Neural cell (in vitro differentiated cells): ENCODE data around the gene DYDC2. TPM values are rescaled to one million over a fixed set of nuclear protein-coding genes. Genes with fewer than 3 reads are reported as not detected.

ENCODE experiments used
- H2AFZ ChIP-seq: fragments of 200-600, 300-800 bp; sonication (generic), shearing (Covaris generic); 2 replicates; pipeline ENCODE4 v1.6.0; 2014; ENCODE audit warnings: low read depth, mild to moderate bottlenecking, antibody characterized with exemption, low read length, moderate library complexity
- H3F3A ChIP-seq: fragments of 200-600 bp; shearing (Covaris generic); 2 replicates; pipeline ENCODE4 v1.6.1; 2016; ENCODE audit warnings: mild to moderate bottlenecking, moderate library complexity, mixed read lengths, antibody characterized with exemption, low read length; ENCODE audit not compliant: insufficient read depth, poor library complexity, severe bottlenecking
- H3K27ac ChIP-seq: fragments of 200-600, 300-800 bp; sonication (generic), shearing (Covaris generic); 2 replicates; pipeline ENCODE4 v1.5.1; 2014; ENCODE audit warnings: mild to moderate bottlenecking, low read length, moderate library complexity
- H3K27me3 ChIP-seq: fragments of 300-800, 200-600 bp; sonication (generic), shearing (Covaris generic); 2 replicates; pipeline ENCODE4 v1.6.0; 2014; ENCODE audit warnings: mild to moderate bottlenecking, low read depth, low read length, moderate library complexity; ENCODE audit not compliant: insufficient read depth
- H3K36me3 ChIP-seq: fragments of 300-800, 200-600 bp; sonication (generic), shearing (Covaris generic); 2 replicates; pipeline ENCODE4 v1.5.1; 2014; ENCODE audit warnings: mild to moderate bottlenecking, antibody characterized with exemption, low read length, moderate library complexity; ENCODE audit not compliant: insufficient read depth
- H3K4me2 ChIP-seq: fragments of 300-800, 200-600 bp; sonication (generic), shearing (Covaris generic); 2 replicates; pipeline ENCODE4 v1.6.0; 2014; ENCODE audit warnings: mild to moderate bottlenecking, low read length
- H3K4me3 ChIP-seq: fragments of 300-800, 200-600 bp; sonication (generic), shearing (Covaris generic); 2 replicates; pipeline ENCODE4 v1.5.1; 2014; ENCODE audit warnings: mild to moderate bottlenecking, low read length, moderate library complexity
- H3K79me2 ChIP-seq: fragments of 200-600 bp; shearing (Covaris generic); replicated peaks from 2 replicates; pipeline ENCODE4 v1.6.0; 2014; ENCODE audit warnings: mild to moderate bottlenecking, low read length, moderate library complexity; ENCODE audit not compliant: insufficient read depth
- H3K9ac ChIP-seq: fragments of 300-800, 200-600 bp; sonication (generic), shearing (Covaris generic); 2 replicates; pipeline ENCODE4 v1.6.1; 2016; ENCODE audit warnings: mild to moderate bottlenecking, low read length, mixed read lengths
- H3K9me2 ChIP-seq: fragments of 200-600 bp; shearing (Covaris generic); 2 replicates; pipeline ENCODE4 v1.6.1; 2016; ENCODE audit warnings: mild to moderate bottlenecking, low read length, mixed read lengths; ENCODE audit not compliant: insufficient read depth
- H3K9me3 ChIP-seq: fragments of 200-600, 300-800 bp; sonication (generic), shearing (Covaris generic); 2 replicates; pipeline ENCODE4 v1.6.1; 2016; ENCODE audit warnings: mild to moderate bottlenecking, mixed run types, low read length, moderate library complexity, mixed read lengths
- H4K20me1 ChIP-seq: fragments of 200-600 bp; shearing (Covaris generic); 2 replicates; pipeline ENCODE4 v1.6.1; 2016; ENCODE audit warnings: mild to moderate bottlenecking, mixed run types; ENCODE audit not compliant: insufficient read depth
- EP300 ChIP-seq: fragments of 450-650 bp; conservative IDR thresholded peaks from 2 replicates; pipeline ENCODE4 v1.6.1; 2014; ENCODE audit warnings: antibody characterized with exemption, mild to moderate bottlenecking, moderate library complexity; ENCODE audit not compliant: poor library complexity, severe bottlenecking
- EZH2 ChIP-seq: fragments of 200-600, 300-800 bp; shearing (Covaris generic), sonication (generic); IDR thresholded peaks from 2 replicates; pipeline ENCODE4 v1.6.1; 2014; ENCODE audit warnings: antibody characterized with exemption, low read length, borderline replicate concordance, mild to moderate bottlenecking; ENCODE audit not compliant: insufficient read depth, poor library complexity, severe bottlenecking
- MXI1 ChIP-seq: fragments of 450-650 bp; conservative IDR thresholded peaks from 2 replicates; pipeline ENCODE4 v1.6.1; 2014; ENCODE audit warnings: antibody characterized with exemption, mild to moderate bottlenecking; ENCODE audit not compliant: poor library complexity, severe bottlenecking
- POLR2AphosphoS5 ChIP-seq: IDR thresholded peaks from 2 replicates; pipeline ENCODE4 v1.6.1; 2012
- RAD21 ChIP-seq: fragments of 450-650 bp; conservative IDR thresholded peaks from 2 replicates; pipeline ENCODE4 v1.6.1; 2014; ENCODE audit warnings: antibody characterized with exemption, mild to moderate bottlenecking, moderate library complexity
- SMC3 ChIP-seq: fragments of 450-650 bp; conservative IDR thresholded peaks from 2 replicates; pipeline ENCODE4 v1.6.1; 2014; ENCODE audit warnings: antibody characterized with exemption, mild to moderate bottlenecking, moderate library complexity; ENCODE audit not compliant: poor library complexity
- TAF1 ChIP-seq: IDR thresholded peaks from 2 replicates; pipeline ENCODE4 v1.6.1; 2012; ENCODE audit warnings: low read depth
- polyA plus RNA-seq: library from polyadenylated mRNA; depleted of rRNA; stranded (reverse); fragments of >200 nt; gene quantifications from 2 replicates; pipeline ENCODE4 v1.2.3, GENCODE V29; 2014
- TF ChIP-seq, protein P1 (sequence below): IDR thresholded peaks from 2 replicates; pipeline ENCODE4 v1.6.1; 2012; ENCODE audit warnings: borderline replicate concordance
- TF ChIP-seq, protein P2 (sequence below): fragments of 450-650 bp; IDR thresholded peaks from 2 replicates; pipeline ENCODE4 v1.5.1; 2014; ENCODE audit warnings: antibody characterized with exemption, mild to moderate bottlenecking, moderate library complexity; ENCODE audit not compliant: poor library complexity, severe bottlenecking

The DYDC2 gene
- polyA plus RNA-seq, 1 donor from 2014 or later = 2.4 TPM

DNA sequence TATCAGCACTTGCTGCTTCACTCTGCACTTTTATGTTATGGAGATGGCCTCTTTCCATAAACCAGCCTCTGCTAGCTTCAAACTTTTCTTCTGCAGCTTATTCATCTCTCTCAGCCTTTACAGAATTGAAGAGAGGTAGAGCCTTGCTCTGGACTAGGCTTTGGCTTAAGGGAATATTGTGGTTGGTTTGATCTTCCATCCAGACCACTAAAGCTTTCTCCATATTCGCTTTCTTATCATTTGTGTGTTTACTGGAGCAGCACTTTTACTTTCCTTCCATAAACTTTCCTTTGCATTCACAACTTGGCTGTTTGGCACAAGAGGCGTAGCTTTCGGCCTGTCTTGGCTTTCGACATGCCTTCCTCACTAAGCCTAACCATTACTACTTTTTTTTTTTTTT lies 23.6 kb downstream of the DYDC2 start:
- Histone ChIP-seq H2AFZ (no peak overlapping the region), H4K20me1 (no peaks in the 10 kb centered on the region), H3K4me3 (no peak overlapping the region), H3K36me3 (no peaks in the 10 kb centered on the region), H3K27me3 (no peaks in the 10 kb centered on the region), H3K9ac (no peak overlapping the region), H3K27ac (no peak overlapping the region), H3K79me2 (no peaks in the 10 kb centered on the region), H3F3A (no peaks in the 10 kb centered on the region), H3K4me2 (no peak overlapping the region), H3K9me3 (no peaks in the 10 kb centered on the region), H3K9me2 (no peaks in the 10 kb centered on the region)
- TF ChIP-seq, protein P1, sequence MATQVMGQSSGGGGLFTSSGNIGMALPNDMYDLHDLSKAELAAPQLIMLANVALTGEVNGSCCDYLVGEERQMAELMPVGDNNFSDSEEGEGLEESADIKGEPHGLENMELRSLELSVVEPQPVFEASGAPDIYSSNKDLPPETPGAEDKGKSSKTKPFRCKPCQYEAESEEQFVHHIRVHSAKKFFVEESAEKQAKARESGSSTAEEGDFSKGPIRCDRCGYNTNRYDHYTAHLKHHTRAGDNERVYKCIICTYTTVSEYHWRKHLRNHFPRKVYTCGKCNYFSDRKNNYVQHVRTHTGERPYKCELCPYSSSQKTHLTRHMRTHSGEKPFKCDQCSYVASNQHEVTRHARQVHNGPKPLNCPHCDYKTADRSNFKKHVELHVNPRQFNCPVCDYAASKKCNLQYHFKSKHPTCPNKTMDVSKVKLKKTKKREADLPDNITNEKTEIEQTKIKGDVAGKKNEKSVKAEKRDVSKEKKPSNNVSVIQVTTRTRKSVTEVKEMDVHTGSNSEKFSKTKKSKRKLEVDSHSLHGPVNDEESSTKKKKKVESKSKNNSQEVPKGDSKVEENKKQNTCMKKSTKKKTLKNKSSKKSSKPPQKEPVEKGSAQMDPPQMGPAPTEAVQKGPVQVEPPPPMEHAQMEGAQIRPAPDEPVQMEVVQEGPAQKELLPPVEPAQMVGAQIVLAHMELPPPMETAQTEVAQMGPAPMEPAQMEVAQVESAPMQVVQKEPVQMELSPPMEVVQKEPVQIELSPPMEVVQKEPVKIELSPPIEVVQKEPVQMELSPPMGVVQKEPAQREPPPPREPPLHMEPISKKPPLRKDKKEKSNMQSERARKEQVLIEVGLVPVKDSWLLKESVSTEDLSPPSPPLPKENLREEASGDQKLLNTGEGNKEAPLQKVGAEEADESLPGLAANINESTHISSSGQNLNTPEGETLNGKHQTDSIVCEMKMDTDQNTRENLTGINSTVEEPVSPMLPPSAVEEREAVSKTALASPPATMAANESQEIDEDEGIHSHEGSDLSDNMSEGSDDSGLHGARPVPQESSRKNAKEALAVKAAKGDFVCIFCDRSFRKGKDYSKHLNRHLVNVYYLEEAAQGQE = no peak
- TF ChIP-seq SMC3 = no peak
- no peak for TF ChIP-seq EP300
- TF ChIP-seq TAF1 = no peak

DNA sequence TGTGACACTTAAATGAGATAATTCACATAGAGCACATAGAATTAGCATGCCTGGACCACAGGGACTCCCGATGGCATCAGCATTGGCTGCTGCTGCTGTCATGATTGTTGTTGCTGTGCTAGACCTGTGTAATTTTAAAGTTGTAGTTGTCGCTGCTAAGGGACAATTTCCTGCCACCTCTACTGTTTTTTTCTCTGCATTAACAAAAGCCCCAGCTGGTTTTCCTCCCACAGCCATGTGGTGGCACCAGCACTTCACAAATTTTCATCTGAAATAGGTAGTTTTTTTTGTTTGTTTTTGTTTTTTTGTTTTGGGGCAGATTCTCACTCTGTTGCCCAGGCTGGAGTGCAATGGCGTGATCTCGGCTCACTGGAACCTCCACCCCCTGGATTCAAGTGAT lies 26.4 kb downstream of the DYDC2 start:
- Histone ChIP-seq H3K4me2 (no peak overlapping the region), H3F3A (no peaks in the 10 kb centered on the region), H4K20me1 (no peaks in the 10 kb centered on the region), H3K27me3 (no peaks in the 10 kb centered on the region), H3K4me3 (no peak overlapping the region), H3K79me2 (no peaks in the 10 kb centered on the region), H2AFZ (no peak overlapping the region), H3K27ac (no peak overlapping the region), H3K9me3 (no peaks in the 10 kb centered on the region), H3K9me2 (no peaks in the 10 kb centered on the region), H3K36me3 (no peaks in the 10 kb centered on the region), H3K9ac (no peak overlapping the region)
- TF ChIP-seq MXI1 (no peak), TAF1 (no peak), EZH2 (no peak), EP300 (no peak), POLR2AphosphoS5 (no peak), SMC3 (peak; percentile 45), RAD21 (peak; percentile 59)
- TF ChIP-seq, protein P2, sequence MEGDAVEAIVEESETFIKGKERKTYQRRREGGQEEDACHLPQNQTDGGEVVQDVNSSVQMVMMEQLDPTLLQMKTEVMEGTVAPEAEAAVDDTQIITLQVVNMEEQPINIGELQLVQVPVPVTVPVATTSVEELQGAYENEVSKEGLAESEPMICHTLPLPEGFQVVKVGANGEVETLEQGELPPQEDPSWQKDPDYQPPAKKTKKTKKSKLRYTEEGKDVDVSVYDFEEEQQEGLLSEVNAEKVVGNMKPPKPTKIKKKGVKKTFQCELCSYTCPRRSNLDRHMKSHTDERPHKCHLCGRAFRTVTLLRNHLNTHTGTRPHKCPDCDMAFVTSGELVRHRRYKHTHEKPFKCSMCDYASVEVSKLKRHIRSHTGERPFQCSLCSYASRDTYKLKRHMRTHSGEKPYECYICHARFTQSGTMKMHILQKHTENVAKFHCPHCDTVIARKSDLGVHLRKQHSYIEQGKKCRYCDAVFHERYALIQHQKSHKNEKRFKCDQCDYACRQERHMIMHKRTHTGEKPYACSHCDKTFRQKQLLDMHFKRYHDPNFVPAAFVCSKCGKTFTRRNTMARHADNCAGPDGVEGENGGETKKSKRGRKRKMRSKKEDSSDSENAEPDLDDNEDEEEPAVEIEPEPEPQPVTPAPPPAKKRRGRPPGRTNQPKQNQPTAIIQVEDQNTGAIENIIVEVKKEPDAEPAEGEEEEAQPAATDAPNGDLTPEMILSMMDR = peak; percentile 59
- TF ChIP-seq, protein P1 = no peak
